ENCODE data around the gene POU2AF2. TPM values are rescaled to one million over a fixed set of nuclear protein-coding genes. Genes with fewer than 3 reads are reported as not detected.
"Not testable (repeated sequence)": the region's sequence is repeated elsewhere in the genome, so short reads cannot be mapped to it uniquely, and the experiment has no call there.

The POU2AF2 gene
- total RNA-seq, 1 experiment from 2014 or later = not detected

DNA sequence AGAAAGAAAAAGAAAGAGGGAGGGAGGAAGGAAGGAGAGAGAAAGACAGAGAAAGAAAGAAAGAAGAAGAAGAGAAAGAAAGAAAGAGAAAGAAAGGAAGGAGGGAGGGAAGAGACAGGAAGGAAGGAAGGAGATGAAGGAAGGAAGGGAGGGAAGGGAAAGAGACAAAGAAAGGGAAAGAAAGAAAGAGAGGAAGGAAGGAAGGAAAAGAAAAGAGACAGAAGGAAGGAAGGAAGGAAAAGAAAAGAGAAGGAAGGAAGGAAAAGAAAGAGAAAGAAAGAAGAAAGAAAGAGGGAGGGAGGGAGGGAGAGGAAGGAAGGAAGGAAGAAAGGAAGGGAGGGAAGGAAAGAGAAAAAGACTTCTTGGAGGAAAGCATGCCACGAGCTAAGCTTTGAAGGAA, 19.1 kb downstream of the POU2AF2 start:
- Histone ChIP-seq H3K9me3 (ENCODE audit: insufficient read depth, low read depth) (no peaks in the 10 kb centered on the region), H4K20me1 (ENCODE audit: insufficient read depth) (no peaks in the 10 kb centered on the region), H3K4me2 (no peak overlapping the region), H3F3A (ENCODE audit: insufficient read depth, low read depth) (no peaks in the 10 kb centered on the region), H3K36me3 (ENCODE audit: low read depth) (no peaks in the 10 kb centered on the region), H3K79me2 (ENCODE audit: low read depth) (no peaks in the 10 kb centered on the region), H3K27me3 (ENCODE audit: insufficient read depth, low read depth) (no peaks in the 10 kb centered on the region), H3K4me3 (no peak overlapping the region), H2AFZ (no peak overlapping the region), H3K9me2 (ENCODE audit: insufficient read depth) (no peaks in the 10 kb centered on the region), H3K4me1 (replicated peaks; ENCODE audit: insufficient read depth) (no peaks in the 10 kb centered on the region), H3K27ac (no peak overlapping the region)
- POLR2A ChIA-PET (ENCODE audit: unreplicated experiment) = no interaction called here
- DNase-seq = no peak
- BruUV-seq (replicated peaks) = no TSS peak
- CTCF ChIA-PET = interaction anchor here (0.6 kb wide), 1 partner anchor 33 kb away, joined by 3 read pairs; no protein-coding TSS in a partner anchor
- intact Hi-C loops (cut with micrococcal nuclease; ENCODE audit: unreplicated experiment) = no loop called here
- TF ChIP-seq, protein P1, sequence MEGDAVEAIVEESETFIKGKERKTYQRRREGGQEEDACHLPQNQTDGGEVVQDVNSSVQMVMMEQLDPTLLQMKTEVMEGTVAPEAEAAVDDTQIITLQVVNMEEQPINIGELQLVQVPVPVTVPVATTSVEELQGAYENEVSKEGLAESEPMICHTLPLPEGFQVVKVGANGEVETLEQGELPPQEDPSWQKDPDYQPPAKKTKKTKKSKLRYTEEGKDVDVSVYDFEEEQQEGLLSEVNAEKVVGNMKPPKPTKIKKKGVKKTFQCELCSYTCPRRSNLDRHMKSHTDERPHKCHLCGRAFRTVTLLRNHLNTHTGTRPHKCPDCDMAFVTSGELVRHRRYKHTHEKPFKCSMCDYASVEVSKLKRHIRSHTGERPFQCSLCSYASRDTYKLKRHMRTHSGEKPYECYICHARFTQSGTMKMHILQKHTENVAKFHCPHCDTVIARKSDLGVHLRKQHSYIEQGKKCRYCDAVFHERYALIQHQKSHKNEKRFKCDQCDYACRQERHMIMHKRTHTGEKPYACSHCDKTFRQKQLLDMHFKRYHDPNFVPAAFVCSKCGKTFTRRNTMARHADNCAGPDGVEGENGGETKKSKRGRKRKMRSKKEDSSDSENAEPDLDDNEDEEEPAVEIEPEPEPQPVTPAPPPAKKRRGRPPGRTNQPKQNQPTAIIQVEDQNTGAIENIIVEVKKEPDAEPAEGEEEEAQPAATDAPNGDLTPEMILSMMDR (conservative IDR thresholded peaks at IDR 0.05) = no peak
- no peak for TF ChIP-seq EZH2 (IDR thresholded peaks at IDR 0.05; ENCODE audit: low read depth)

GRCh38 chr11:111265421-111265820, 19.9 kb downstream of the POU2AF2 start:
- DNase-seq = no peak
- intact Hi-C loops (cut with micrococcal nuclease; ENCODE audit: unreplicated experiment) = no loop called here
- ChIA-PET POLR2A (ENCODE audit: unreplicated experiment) (no interaction called here), CTCF (interaction anchor here (0.6 kb wide), 1 partner anchor 33 kb away, joined by 3 read pairs; no protein-coding TSS in a partner anchor)
- TF ChIP-seq EZH2 (IDR thresholded peaks at IDR 0.05; ENCODE audit: low read depth) = no peak
- TF ChIP-seq, protein P1 (conservative IDR thresholded peaks at IDR 0.05) = no peak
- H4K20me1 ChIP-seq (ENCODE audit: insufficient read depth) = no peaks in the 10 kb centered on the region
- no peak overlapping the region for H3K27ac ChIP-seq
- H3K9me3 ChIP-seq (ENCODE audit: insufficient read depth, low read depth) = no peaks in the 10 kb centered on the region
- no peak overlapping the region for H3K4me3 ChIP-seq
- no peaks in the 10 kb centered on the region for H3F3A ChIP-seq (ENCODE audit: insufficient read depth, low read depth)
- no peaks in the 10 kb centered on the region for H3K9me2 ChIP-seq (ENCODE audit: insufficient read depth)
- H3K79me2 ChIP-seq (ENCODE audit: low read depth) = no peaks in the 10 kb centered on the region
- H3K27me3 ChIP-seq (ENCODE audit: insufficient read depth, low read depth) = no peaks in the 10 kb centered on the region
- BruUV-seq (replicated peaks) = no TSS peak
- no peaks in the 10 kb centered on the region for H3K4me1 ChIP-seq (replicated peaks; ENCODE audit: insufficient read depth)
- no peaks in the 10 kb centered on the region for H3K36me3 ChIP-seq (ENCODE audit: low read depth)
- no peak overlapping the region for H2AFZ ChIP-seq
- H3K4me2 ChIP-seq = no peak overlapping the region

GRCh38 chr11:111268303-111268702, 22.8 kb downstream of the POU2AF2 start:
- H3K36me3 ChIP-seq (ENCODE audit: low read depth); DNase-seq; H3K4me2 ChIP-seq; H3K4me3 ChIP-seq; BruUV-seq (replicated peaks); H3K9me2 ChIP-seq (ENCODE audit: insufficient read depth); H2AFZ ChIP-seq; H3K9me3 ChIP-seq (ENCODE audit: insufficient read depth, low read depth); H3K27ac ChIP-seq; H3K27me3 ChIP-seq (ENCODE audit: insufficient read depth, low read depth); intact Hi-C loops (cut with micrococcal nuclease; ENCODE audit: unreplicated experiment); H3K79me2 ChIP-seq (ENCODE audit: low read depth); CTCF ChIA-PET; H4K20me1 ChIP-seq (ENCODE audit: insufficient read depth); POLR2A ChIA-PET (ENCODE audit: unreplicated experiment); H3F3A ChIP-seq (ENCODE audit: insufficient read depth, low read depth); H3K4me1 ChIP-seq (replicated peaks; ENCODE audit: insufficient read depth): not testable (repeated sequence)

DNA sequence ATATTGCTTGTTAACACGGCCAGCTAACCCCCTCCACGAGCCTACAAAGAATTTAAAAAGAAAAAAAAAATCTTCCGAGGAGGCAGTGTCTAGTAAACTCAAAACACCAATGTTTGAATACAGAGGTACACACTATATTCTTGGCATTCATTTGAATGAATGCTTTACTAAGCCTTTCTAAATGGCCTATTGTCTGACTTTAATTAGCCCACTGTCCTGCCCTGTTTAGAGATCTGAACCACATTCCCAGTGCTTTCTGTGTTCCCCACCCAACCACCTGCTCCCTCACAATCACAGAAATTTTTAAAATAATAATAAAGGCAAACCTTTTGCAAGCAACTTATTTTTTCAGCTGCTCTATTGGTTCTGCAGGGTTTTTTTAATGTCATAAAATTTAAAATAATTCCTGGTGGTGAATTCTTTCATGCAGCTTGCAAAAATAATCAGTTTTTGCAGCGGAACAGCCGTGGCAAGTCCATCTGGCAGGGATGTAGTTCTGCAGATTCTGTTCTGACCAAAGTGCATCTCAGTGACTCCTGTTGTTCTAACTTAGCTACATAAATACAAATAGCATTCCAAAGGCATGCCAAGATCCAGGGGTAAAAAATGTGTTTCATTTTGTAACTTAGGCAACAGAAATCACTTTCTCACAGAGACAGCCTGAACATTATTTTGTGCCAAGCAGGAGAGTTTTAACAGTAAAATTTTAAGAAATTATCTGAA, 23.8 kb downstream of the POU2AF2 start:
- H4K20me1 ChIP-seq (ENCODE audit: insufficient read depth) = no peaks in the 10 kb centered on the region
- no peak overlapping the region for H3K27ac ChIP-seq
- H3K9me2 ChIP-seq (ENCODE audit: insufficient read depth) = no peaks in the 10 kb centered on the region
- DNase-seq = no peak
- no peak overlapping the region for H2AFZ ChIP-seq
- no peak overlapping the region for H3K4me2 ChIP-seq
- no peaks in the 10 kb centered on the region for H3K36me3 ChIP-seq (ENCODE audit: low read depth)
- CTCF ChIA-PET = no interaction called here
- H3K79me2 ChIP-seq (ENCODE audit: low read depth) = no peaks in the 10 kb centered on the region
- no peak overlapping the region for H3K4me3 ChIP-seq
- intact Hi-C loops (cut with micrococcal nuclease; ENCODE audit: unreplicated experiment) = no loop called here
- no peak for TF ChIP-seq EZH2 (IDR thresholded peaks at IDR 0.05; ENCODE audit: low read depth)
- TF ChIP-seq, protein P1 (conservative IDR thresholded peaks at IDR 0.05) = no peak
- no peaks in the 10 kb centered on the region for H3F3A ChIP-seq (ENCODE audit: insufficient read depth, low read depth)
- no peaks in the 10 kb centered on the region for H3K9me3 ChIP-seq (ENCODE audit: insufficient read depth, low read depth)
- no peaks in the 10 kb centered on the region for H3K27me3 ChIP-seq (ENCODE audit: insufficient read depth, low read depth)
- no peaks in the 10 kb centered on the region for H3K4me1 ChIP-seq (replicated peaks; ENCODE audit: insufficient read depth)
- POLR2A ChIA-PET (ENCODE audit: unreplicated experiment) = no interaction called here
- BruUV-seq (replicated peaks) = no TSS peak
